GM12891 (cell line): Measurements from ENCODE around the gene E2F7.

Source experiments
- PAX5 ChIP-seq: IDR thresholded peaks from 2 replicates; pipeline ENCODE4 v1.6.1; 2011; ENCODE audit warnings: low read length, moderate library complexity, mild to moderate bottlenecking; ENCODE audit not compliant: insufficient read depth, severe bottlenecking
- POLR2A ChIP-seq: IDR thresholded peaks from 2 replicates; pipeline ENCODE4 v1.6.1; 2011; ENCODE audit warnings: low read depth, low read length, control low read depth
- POLR2AphosphoS5 ChIP-seq: IDR thresholded peaks from 2 replicates; pipeline ENCODE4 v1.6.1; 2011; ENCODE audit warnings: low read depth, low read length, control low read depth
- POU2F2 ChIP-seq: IDR thresholded peaks from 2 replicates; pipeline ENCODE4 v1.6.1; 2011; ENCODE audit warnings: low read depth, mild to moderate bottlenecking, control low read depth, low read length, moderate library complexity
- SPI1 ChIP-seq: IDR thresholded peaks from 2 replicates; pipeline ENCODE4 v1.6.1; 2011; ENCODE audit warnings: low read depth, low read length, control low read depth
- TAF1 ChIP-seq: IDR thresholded peaks from 2 replicates; pipeline ENCODE4 v1.6.1; 2011; ENCODE audit warnings: low read depth, low read length, control low read depth

DNA sequence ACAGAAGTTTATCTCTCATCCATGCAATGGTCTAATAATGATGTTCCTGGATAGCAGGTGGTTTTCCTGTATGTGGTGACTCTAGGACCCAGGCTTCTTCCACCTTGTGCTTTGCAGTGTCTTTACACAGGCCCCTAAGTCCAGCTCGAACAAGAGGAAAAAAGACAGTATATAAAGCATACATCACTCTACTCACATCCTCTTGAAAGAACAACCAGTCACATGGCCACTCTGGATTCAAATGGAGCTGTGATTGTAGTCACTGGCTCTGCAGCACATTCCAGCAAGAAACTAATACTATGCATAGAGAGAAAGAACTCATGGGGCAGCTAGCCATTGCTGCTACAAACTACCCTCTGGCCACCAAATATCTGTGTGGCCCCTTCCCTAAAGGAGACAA lies 11.5 kb upstream of the E2F7 start:
- TF ChIP-seq POLR2A (no peak), SPI1 (no peak), POLR2AphosphoS5 (no peak), TAF1 (no peak), PAX5 (no peak), POU2F2 (no peak)
